WI38 (cell line): Measurements from ENCODE around the gene GALNT2.

Experiments
- H3K4me3 ChIP-seq: 2 replicates; pipeline ENCODE4 v1.5.1; 2011; ENCODE audit warnings: low read depth, mild to moderate bottlenecking, control low read depth, low read length
- TF ChIP-seq, protein P1 (sequence below): IDR thresholded peaks from 2 replicates; pipeline ENCODE4 v1.5.1; 2012; ENCODE audit warnings: low read depth, mild to moderate bottlenecking, control low read depth, low read length

Gene GALNT2

DNA sequence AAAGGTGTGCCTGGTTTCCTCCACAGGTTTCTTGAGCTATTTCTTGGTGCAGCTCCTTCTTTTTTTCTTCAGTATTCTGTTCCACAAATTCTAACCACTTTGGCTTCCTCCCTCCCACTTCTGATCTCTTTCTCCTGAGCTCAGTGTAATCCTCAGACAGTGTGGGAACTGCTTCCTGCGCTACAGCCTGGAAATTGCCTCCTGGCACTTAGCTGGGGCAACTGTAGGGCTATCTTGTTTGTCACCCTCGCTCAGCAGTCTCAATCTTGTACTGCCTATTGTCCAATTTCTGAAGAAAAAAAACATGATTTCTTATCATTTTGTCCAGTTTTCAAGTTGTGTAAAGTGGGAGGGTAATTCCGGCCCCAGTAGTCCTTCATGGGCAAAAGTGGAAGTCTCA lies 24.0 kb upstream of the GALNT2 start:
- TF ChIP-seq, protein P1, sequence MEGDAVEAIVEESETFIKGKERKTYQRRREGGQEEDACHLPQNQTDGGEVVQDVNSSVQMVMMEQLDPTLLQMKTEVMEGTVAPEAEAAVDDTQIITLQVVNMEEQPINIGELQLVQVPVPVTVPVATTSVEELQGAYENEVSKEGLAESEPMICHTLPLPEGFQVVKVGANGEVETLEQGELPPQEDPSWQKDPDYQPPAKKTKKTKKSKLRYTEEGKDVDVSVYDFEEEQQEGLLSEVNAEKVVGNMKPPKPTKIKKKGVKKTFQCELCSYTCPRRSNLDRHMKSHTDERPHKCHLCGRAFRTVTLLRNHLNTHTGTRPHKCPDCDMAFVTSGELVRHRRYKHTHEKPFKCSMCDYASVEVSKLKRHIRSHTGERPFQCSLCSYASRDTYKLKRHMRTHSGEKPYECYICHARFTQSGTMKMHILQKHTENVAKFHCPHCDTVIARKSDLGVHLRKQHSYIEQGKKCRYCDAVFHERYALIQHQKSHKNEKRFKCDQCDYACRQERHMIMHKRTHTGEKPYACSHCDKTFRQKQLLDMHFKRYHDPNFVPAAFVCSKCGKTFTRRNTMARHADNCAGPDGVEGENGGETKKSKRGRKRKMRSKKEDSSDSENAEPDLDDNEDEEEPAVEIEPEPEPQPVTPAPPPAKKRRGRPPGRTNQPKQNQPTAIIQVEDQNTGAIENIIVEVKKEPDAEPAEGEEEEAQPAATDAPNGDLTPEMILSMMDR = no peak
- H3K4me3 ChIP-seq = no peak overlapping the region

DNA sequence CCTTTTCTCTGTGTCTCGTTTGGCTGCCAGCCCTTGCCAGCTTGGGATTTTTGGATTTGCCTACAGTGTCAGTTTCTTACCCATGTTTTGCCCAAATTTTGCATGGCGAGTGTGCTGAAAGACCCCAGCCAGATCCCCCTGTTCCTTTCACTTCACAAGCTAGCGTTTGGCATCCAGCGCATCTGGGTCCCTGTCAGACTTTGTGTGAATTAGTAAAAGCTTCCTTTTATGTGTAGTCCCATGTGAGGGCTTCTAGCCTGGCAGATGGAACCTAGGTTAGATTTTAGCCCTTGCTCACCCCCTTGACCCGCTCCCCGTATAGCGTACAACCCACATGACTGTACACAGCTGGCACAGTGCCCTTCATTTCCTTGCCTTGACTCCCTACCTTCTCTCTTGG lies 22.3 kb upstream of the GALNT2 start:
- H3K4me3 ChIP-seq = no peak overlapping the region
- TF ChIP-seq, protein P1 = no peak

DNA sequence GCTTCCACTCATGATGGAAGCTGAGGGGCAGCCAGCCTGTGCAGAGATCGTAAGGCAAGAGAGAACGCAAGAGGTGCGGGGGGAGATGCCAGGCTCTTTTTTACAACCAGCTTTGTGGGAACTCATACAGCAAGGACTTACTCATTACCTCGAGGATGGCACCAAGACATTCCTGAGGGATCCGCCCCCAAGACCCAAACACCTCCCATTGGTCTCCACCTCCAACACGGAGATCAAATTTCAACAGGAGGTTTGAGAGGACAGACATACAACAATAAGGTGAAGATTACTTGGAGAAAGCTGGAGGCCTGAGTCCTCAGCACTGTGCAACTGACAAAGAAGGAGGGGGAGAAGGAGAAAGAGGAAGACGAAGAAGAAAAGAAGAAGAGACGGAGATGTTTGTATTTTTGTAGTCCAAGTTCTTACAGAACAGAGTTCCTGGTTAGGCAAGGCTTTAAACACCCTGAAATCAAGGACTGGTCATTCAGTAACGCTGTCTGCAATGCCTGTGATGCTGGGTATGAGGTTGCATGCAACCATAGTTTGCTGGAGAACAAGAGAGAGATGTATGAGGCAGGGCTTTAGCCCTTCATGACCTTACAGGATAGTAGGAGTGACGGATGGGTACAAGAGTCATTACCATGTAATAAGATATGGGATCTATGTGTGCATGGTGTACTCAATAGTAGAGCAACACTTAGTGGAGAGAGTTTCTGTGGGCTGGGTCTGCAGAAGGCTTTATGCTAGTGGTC lies 19.7 kb upstream of the GALNT2 start:
- H3K4me3 ChIP-seq = no peak overlapping the region

DNA sequence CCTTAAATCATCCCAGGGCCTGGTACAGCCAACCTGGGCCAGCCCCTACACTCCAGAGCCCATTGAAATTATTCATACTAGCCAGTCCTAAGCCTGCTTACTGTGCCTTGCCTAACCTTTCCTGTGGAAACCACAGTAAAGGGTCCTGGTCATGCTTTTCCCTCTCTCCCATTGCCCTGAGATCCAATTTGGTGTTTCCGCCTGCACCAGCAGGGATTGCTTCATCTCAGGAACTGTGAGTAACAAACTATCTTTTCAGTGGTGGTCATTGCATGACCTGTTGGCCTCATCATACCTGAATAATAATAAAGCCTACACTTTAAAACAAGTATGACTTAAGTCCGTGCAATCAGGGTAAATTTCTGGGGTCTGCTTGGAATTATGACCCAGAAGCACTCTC lies 18.7 kb upstream of the GALNT2 start:
- TF ChIP-seq, protein P1 = no peak
- H3K4me3 ChIP-seq = no peak overlapping the region

More for the DNA sequence above, 19.7 kb upstream of the GALNT2 start:
- TF ChIP-seq, protein P1 = no peak

DNA sequence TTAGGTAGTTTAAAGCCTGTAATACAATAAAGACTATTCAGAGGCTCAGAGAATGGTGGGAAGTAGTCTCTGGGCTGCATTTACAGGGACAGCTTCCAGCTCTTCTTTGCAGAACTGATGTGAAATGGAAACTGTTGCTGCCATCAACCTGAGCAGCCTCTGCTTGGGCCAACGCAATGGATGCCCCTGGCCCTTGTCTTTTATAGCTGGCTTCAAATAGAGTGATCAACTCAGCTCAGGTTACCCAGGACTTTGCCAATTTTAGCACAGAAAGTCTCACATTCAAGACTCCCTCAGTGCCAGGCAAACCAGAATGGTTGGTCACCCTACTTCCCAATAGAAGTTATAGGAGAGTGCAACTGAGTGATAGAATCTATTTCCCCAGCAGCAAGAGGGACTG lies 18.1 kb upstream of the GALNT2 start:
- no peak overlapping the region for H3K4me3 ChIP-seq
- TF ChIP-seq, protein P1 = no peak

DNA sequence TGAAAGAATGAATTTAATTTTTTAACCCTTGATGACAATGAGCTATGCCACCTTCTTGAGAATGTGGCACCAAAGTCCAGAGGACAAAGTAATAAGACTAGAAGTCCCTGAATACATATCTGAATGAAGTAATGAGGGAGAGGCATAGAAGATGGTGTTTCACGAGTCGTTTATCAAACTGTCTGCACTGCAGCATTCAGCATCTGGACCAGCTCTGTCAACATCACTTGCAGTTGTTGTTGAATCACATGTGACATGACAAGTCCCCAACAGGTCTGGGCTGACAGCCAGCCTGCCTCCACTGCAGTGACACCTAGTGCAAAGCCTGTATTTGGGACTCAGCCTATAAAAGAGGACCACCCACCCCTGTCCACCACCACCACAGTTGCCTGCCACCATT lies 17.3 kb upstream of the GALNT2 start:
- TF ChIP-seq, protein P1 = no peak
- no peak overlapping the region for H3K4me3 ChIP-seq

DNA sequence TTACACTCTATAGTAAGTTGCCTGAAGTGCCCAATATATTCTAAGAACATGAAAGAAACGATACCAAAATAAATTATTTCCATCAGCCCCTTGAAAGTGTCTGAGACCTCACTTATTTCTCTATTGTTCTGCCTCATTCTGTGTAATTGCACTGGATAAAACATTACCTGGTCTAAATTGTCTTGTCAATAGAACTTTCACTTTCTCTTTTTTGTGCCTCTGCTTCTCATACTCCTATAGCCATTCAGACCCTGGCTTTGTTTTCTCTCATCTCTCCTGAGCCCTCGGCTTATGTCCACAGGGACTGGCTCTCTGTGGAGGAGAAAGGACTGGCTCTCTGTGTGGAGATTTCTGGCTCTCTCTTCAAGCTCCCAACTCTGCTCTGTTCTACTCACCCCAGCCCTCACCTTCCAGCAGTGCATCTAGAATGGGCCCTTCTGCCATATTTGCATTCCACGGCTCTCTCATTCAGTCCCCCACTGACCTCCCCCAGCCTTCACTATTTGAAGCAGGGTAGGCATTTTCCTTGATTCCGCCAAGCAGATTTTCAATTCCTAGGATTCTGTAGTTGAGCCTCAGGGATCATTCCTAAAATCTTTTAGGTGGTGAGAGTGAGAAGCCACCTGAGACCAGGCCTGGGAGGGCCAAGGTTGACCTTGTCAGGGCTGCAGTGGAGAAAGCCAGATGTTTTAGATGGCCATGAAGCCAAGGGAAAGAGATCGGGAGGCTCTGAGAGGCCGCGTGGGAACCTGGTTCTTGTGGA lies 15.9 kb upstream of the GALNT2 start:
- TF ChIP-seq, protein P1 = no peak
- no peak overlapping the region for H3K4me3 ChIP-seq
